Measurements from ENCODE around the gene PRR29.
"Not testable (repeated sequence)": the region's sequence is repeated elsewhere in the genome, so short reads cannot be mapped to it uniquely, and the experiment has no call there.

The PRR29 gene

GRCh38 chr17:64015447-64015846 lies 17.3 kb downstream of the PRR29 start:
- DNase-seq (ENCODE audit: low read depth): no peak

GRCh38 chr17:64016231-64016784 lies 18.2 kb downstream of the PRR29 start:
- DNase-seq (ENCODE audit: low read depth): no peak

- DNase-seq (ENCODE audit: low read depth): no peak
These were observed 18.8 kb downstream of the PRR29 start for GRCh38 chr17:64016974-64017373.

- no peak for DNase-seq (ENCODE audit: low read depth)
These were observed 19.3 kb downstream of the PRR29 start for GRCh38 chr17:64017381-64017980.

GRCh38 chr17:64019551-64019961 lies 21.4 kb downstream of the PRR29 start:
- DNase-seq (ENCODE audit: low read depth): not testable (repeated sequence)

- peak; percentile 80 for DNase-seq (ENCODE audit: low read depth)
These were observed 22.1 kb downstream of the PRR29 start, which contains the start of gene ICAM2 for GRCh38 chr17:64020056-64020766. Gene ICAM2 (minus strand): TSS chr17:64020633. CDS start chr17:64006691, 13,942 bp downstream.

- no peak for DNase-seq (ENCODE audit: low read depth)
These were observed 24.5 kb downstream of the PRR29 start for GRCh38 chr17:64022611-64023063.

- no peak for DNase-seq (ENCODE audit: low read depth)
These were observed 26.1 kb downstream of the PRR29 start for GRCh38 chr17:64024215-64024654.

GRCh38 chr17:64024781-64025731 lies 26.9 kb downstream of the PRR29 start:
- DNase-seq (ENCODE audit: low read depth): no peak

- peak; percentile 80 for DNase-seq (ENCODE audit: low read depth)
These were observed 27.7 kb downstream of the PRR29 start for GRCh38 chr17:64025732-64026294.

GRCh38 chr17:64028874-64029464 lies 30.8 kb downstream of the PRR29 start:
- peak; percentile 56 for DNase-seq (ENCODE audit: low read depth)

GRCh38 chr17:64032081-64032480 lies 33.9 kb downstream of the PRR29 start:
- DNase-seq (ENCODE audit: low read depth): no peak

- DNase-seq (ENCODE audit: low read depth): no peak
These were observed 38.2 kb downstream of the PRR29 start for GRCh38 chr17:64036198-64036922.

GRCh38 chr17:64037180-64037579 lies 39.0 kb downstream of the PRR29 start:
- DNase-seq (ENCODE audit: low read depth): no peak

GRCh38 chr17:64037802-64038201 lies 39.7 kb downstream of the PRR29 start:
- DNase-seq (ENCODE audit: low read depth): no peak

- DNase-seq (ENCODE audit: low read depth): no peak
These were observed 40.4 kb downstream of the PRR29 start for GRCh38 chr17:64038331-64039105.

- DNase-seq (ENCODE audit: low read depth): no peak
These were observed 40.9 kb downstream of the PRR29 start for GRCh38 chr17:64039106-64039400.

- no peak for DNase-seq (ENCODE audit: low read depth)
These were observed 42.1 kb downstream of the PRR29 start for GRCh38 chr17:64040206-64040605.

GRCh38 chr17:64041912-64042311 lies 43.8 kb downstream of the PRR29 start:
- DNase-seq (ENCODE audit: low read depth): no peak
